ENCODE results near the gene NKAIN2.

DNA sequence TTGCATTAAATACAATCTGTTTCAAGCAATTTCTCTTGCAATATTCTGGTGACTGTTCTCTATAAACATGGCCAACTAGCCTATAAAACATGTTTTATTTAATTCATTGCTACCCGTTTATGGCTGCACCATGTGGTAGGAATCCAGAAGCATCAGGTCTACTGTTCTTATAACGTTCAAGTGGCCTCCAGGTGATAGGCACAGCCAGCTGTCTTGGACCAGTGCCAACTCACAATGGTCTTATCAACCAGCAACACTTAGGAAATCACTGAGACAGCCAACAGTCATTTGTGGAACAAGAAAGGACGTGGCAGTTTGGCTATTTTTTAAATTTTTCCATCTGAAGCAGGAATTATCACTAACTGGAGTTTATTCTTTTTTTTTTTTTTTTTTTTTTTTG, 193.6 kb downstream of the NKAIN2 start:
- TF ChIP-seq, protein P1, sequence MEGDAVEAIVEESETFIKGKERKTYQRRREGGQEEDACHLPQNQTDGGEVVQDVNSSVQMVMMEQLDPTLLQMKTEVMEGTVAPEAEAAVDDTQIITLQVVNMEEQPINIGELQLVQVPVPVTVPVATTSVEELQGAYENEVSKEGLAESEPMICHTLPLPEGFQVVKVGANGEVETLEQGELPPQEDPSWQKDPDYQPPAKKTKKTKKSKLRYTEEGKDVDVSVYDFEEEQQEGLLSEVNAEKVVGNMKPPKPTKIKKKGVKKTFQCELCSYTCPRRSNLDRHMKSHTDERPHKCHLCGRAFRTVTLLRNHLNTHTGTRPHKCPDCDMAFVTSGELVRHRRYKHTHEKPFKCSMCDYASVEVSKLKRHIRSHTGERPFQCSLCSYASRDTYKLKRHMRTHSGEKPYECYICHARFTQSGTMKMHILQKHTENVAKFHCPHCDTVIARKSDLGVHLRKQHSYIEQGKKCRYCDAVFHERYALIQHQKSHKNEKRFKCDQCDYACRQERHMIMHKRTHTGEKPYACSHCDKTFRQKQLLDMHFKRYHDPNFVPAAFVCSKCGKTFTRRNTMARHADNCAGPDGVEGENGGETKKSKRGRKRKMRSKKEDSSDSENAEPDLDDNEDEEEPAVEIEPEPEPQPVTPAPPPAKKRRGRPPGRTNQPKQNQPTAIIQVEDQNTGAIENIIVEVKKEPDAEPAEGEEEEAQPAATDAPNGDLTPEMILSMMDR (IDR thresholded peaks at IDR 0.05): no peak
- TF ChIP-seq POLR2A (IDR thresholded peaks at IDR 0.05): no peak
